ENCODE data around the gene RGS5.

RGS5 gene

DNA sequence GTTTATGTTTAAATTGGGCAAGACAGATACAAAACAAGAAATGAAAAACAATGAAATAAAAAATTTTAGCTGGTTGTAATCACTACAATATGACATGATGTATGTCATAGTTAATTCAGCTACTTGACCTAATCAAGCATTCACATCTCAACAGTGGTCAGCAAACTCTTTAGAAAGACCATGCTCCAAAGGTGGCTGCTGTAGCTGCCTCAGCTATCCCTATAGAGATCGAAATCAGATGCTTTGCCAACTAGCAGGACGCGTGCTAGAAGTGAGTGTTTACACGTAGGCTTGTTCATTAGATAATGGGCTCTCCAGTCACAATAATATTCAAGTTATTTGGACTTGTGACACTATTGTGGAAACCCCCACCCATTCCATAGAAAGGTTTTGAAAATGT, 25.9 kb downstream of the RGS5 start:
- H3K36me3 ChIP-seq = no peaks in the 10 kb centered on the region
- H3K4me3 ChIP-seq (ENCODE audit: low read depth, low read length) = no peak overlapping the region
- no peaks in the 10 kb centered on the region for H3K27me3 ChIP-seq (ENCODE audit: insufficient read depth, low read depth, severe bottlenecking)
- no peak overlapping the region for H3K27ac ChIP-seq
- TF ChIP-seq, protein P1, sequence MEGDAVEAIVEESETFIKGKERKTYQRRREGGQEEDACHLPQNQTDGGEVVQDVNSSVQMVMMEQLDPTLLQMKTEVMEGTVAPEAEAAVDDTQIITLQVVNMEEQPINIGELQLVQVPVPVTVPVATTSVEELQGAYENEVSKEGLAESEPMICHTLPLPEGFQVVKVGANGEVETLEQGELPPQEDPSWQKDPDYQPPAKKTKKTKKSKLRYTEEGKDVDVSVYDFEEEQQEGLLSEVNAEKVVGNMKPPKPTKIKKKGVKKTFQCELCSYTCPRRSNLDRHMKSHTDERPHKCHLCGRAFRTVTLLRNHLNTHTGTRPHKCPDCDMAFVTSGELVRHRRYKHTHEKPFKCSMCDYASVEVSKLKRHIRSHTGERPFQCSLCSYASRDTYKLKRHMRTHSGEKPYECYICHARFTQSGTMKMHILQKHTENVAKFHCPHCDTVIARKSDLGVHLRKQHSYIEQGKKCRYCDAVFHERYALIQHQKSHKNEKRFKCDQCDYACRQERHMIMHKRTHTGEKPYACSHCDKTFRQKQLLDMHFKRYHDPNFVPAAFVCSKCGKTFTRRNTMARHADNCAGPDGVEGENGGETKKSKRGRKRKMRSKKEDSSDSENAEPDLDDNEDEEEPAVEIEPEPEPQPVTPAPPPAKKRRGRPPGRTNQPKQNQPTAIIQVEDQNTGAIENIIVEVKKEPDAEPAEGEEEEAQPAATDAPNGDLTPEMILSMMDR (IDR thresholded peaks at IDR 0.05; ENCODE audit: low read depth, low read length) = no peak
- DNase-seq = no peak
- no peaks in the 10 kb centered on the region for H3K9me3 ChIP-seq (ENCODE audit: severe bottlenecking)

DNA sequence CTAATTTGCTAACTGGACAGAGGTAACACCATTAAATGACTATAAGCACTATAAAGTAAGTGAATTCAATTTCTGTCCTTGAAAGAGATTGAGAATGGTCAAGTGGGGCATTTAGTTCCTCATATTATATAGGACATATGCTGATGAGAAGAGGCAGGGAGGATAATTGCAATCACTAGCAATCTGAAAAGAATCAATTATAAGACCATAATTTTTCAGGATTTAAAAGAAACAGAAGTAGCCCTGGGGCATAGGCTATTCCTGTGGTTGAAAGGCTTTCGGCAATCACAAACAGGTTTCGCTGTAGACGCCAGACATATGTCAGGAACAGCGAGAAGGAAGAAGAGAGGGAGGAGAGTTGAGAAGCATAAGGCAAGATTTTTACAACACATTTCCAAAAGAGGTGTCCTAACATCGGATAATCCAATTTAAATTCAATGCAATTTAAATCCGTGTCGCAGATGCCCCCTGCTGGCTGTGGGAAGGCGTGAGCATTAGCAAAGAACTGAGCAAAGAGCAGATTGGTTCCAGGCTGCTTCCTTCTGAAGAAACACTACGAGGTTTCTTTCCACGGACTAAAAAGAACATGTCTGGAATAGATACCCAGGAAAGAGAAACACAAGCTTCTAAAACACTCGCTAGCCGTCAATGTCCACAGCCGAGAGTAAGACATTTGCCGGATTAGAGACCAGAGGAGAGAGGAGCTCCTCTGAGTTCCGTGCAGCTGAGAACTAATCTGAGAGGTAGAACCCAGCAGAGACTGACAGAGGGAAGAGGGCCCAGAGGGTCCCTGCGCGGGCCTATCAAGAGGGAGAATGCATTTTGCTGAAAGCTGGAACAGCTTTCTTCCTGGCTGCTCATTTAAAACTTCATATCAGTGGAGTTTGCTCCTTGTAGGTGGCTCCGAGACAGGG, 27.9 kb downstream of the RGS5 start:
- no peak overlapping the region for H3K27ac ChIP-seq
- H3K9me3 ChIP-seq (ENCODE audit: severe bottlenecking) = no peaks in the 10 kb centered on the region
- H3K4me3 ChIP-seq (ENCODE audit: low read depth, low read length) = peak overlapping the region; percentile 29
- DNase-seq = peak; percentile 91
- no peaks in the 10 kb centered on the region for H3K36me3 ChIP-seq
- no peaks in the 10 kb centered on the region for H3K27me3 ChIP-seq (ENCODE audit: insufficient read depth, low read depth, severe bottlenecking)
- TF ChIP-seq, protein P1 (IDR thresholded peaks at IDR 0.05; ENCODE audit: low read depth, low read length) = peak; percentile 92

DNA sequence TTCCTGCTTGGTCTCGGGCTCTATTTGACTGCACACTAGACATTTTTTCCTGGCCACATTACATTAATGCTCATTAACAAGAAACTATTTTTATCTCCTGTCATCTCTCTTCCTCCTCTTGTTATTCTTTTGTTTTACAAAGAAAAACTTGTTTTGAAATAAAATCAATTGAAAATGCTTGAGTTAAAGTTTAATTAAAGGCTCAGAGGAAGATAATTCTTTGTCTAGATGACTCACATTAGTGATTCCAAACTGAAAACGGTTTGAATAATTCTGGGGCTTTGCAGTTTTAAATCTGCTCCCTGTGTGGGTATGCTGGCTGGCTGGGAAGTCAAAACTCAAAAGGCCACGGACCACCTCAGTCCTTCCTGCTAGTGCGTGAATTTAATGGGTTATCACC, 29.6 kb downstream of the RGS5 start:
- no peak for DNase-seq
- no peaks in the 10 kb centered on the region for H3K9me3 ChIP-seq (ENCODE audit: severe bottlenecking)
- H3K27me3 ChIP-seq (ENCODE audit: insufficient read depth, low read depth, severe bottlenecking) = no peaks in the 10 kb centered on the region
- no peak overlapping the region for H3K4me3 ChIP-seq (ENCODE audit: low read depth, low read length)
- H3K27ac ChIP-seq = no peak overlapping the region
- no peaks in the 10 kb centered on the region for H3K36me3 ChIP-seq
- TF ChIP-seq, protein P1 (IDR thresholded peaks at IDR 0.05; ENCODE audit: low read depth, low read length) = no peak

DNA sequence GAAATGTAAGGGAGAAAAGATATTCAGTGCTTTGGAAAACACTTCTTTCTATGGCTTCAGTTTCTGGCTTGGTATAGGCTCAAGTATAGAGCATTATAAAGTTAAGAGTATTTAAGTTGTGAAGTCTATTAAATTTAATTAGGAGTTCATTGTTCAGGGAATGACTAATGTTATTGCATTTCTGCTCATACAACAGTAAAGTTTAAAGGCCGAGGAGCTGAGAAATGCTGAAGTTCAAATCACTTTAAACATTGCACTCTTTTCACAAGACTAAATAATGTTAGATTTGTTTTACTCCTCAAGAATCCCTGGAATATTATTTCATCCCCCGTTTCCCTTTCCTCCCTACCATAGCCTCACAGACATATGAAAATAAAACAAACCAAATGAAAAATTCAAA, 30.1 kb downstream of the RGS5 start:
- TF ChIP-seq, protein P1 (IDR thresholded peaks at IDR 0.05; ENCODE audit: low read depth, low read length) = no peak
- DNase-seq = no peak
- Histone ChIP-seq H3K27me3 (ENCODE audit: insufficient read depth, low read depth, severe bottlenecking) (no peaks in the 10 kb centered on the region), H3K36me3 (no peaks in the 10 kb centered on the region), H3K9me3 (ENCODE audit: severe bottlenecking) (no peaks in the 10 kb centered on the region), H3K27ac (no peak overlapping the region), H3K4me3 (ENCODE audit: low read depth, low read length) (no peak overlapping the region)

DNA sequence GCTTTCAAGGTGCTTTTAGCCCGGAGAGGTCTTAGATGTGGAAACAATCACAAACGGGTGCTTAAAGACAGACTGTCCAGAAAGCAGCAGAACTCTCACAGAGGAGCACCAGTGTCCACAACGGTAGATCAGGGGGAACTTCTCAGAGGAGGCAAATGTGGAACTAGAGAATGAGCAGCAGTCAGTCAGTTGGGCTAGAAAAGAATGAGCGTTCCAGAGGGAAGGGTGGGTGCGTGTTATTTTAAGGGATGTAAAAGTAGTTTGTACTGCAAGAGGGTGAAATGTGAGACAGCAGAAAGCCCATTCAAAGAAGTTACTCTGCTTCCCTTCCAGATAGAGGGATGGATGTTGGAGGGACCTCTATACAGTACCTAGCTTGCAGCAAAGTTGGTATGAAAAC, 30.9 kb downstream of the RGS5 start:
- TF ChIP-seq, protein P1 (IDR thresholded peaks at IDR 0.05; ENCODE audit: low read depth, low read length) = no peak
- H3K27me3 ChIP-seq (ENCODE audit: insufficient read depth, low read depth, severe bottlenecking) = no peaks in the 10 kb centered on the region
- no peak for DNase-seq
- H3K36me3 ChIP-seq = no peaks in the 10 kb centered on the region
- H3K4me3 ChIP-seq (ENCODE audit: low read depth, low read length) = no peak overlapping the region
- H3K9me3 ChIP-seq (ENCODE audit: severe bottlenecking) = no peaks in the 10 kb centered on the region
- H3K27ac ChIP-seq = no peak overlapping the region

Measured in WERI-Rb-1 (cell line).